H1 (cell line): Measurements from ENCODE around the gene MMP17. TPM values are rescaled to one million over a fixed set of nuclear protein-coding genes. Genes with fewer than 3 reads are reported as not detected.

Source experiments
- RXRA ChIP-seq: IDR thresholded peaks from 2 replicates; pipeline ENCODE4 v1.6.1; 2011; ENCODE audit warnings: low read depth, mild to moderate bottlenecking, low read length, moderate library complexity; ENCODE audit not compliant: insufficient read depth
- polyA plus RNA-seq, 7 experiments: library from polyadenylated mRNA; depleted of rRNA in 3 of 7; stranded (reverse) in 5 of 7; unstranded in 2 of 7; fragments of >200 nt in 5 of 7; fragments of 200-250 nt in 2 of 7; gene quantifications; 1 replicate in 5 of 7; 2 replicates in 1 of 7; 4 replicates in 1 of 7; pipeline versions ENCODE4 v1.2.1 to v1.2.3, GENCODE V29; 2011 to 2013; ENCODE audit warnings: missing spikeins in 2 of 7, mixed read lengths in 2 of 7
- total RNA-seq: library from RNA; stranded (reverse); fragmentation: NEBNext Ultra II Directional; extraction: Animal tissue kit (Norgen Biotek cat#: 25700); gene quantifications from 2 replicates; pipeline ENCODE4 v1.2.1, GENCODE V29; 2021
- TF ChIP-seq, protein P1 (sequence below), 3 experiments: IDR thresholded peaks; 1 replicate in 2 of 3; 2 replicates in 1 of 3; pipeline versions ENCODE4 v1.5.1 to v1.6.1; 2011; ENCODE audit warnings: low read length in 3 of 3, mild to moderate bottlenecking in 3 of 3, inconsistent platforms in 2 of 3, low read depth in 1 of 3, moderate library complexity in 1 of 3; ENCODE audit not compliant: insufficient read depth in 1 of 3; ENCODE audit errors: control extremely low read depth in 1 of 3

Gene MMP17
- total and polyA plus RNA-seq, 2 of the 8 experiments (the other 6 are each of a cell fraction or from before 2014, with no cell fraction given), result 41.3 to 53.8 TPM

DNA sequence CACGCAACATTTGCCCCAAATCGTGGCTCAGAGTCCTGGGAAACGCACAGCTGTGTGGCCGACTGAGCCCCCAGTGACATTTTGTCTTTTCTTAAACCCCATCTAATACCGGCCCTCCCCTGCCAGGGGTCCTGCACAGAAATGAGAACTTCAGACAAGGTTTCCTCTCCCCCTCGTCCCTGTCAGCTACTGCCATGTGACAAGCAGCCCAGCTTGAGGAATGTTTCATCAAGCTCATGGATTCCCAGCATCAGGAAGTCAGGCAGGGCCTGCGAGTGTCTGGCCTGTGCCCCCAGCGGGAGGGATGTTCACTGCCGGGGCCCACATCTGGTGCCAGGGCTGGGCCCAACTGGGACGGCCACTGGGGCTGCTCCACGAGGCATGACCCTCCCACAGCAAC lies 15.9 kb downstream of the MMP17 start (continued):
- TF ChIP-seq RXRA, result no peak
- TF ChIP-seq, protein P1, sequence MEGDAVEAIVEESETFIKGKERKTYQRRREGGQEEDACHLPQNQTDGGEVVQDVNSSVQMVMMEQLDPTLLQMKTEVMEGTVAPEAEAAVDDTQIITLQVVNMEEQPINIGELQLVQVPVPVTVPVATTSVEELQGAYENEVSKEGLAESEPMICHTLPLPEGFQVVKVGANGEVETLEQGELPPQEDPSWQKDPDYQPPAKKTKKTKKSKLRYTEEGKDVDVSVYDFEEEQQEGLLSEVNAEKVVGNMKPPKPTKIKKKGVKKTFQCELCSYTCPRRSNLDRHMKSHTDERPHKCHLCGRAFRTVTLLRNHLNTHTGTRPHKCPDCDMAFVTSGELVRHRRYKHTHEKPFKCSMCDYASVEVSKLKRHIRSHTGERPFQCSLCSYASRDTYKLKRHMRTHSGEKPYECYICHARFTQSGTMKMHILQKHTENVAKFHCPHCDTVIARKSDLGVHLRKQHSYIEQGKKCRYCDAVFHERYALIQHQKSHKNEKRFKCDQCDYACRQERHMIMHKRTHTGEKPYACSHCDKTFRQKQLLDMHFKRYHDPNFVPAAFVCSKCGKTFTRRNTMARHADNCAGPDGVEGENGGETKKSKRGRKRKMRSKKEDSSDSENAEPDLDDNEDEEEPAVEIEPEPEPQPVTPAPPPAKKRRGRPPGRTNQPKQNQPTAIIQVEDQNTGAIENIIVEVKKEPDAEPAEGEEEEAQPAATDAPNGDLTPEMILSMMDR (IDR thresholded peaks at IDR 0.05; ENCODE audit: control extremely low read depth in 1 of 3, insufficient read depth in 1 of 3, low read depth in 1 of 3, low read length in 3 of 3), result no peak
